B cell (primary cell): Measurements from ENCODE around the gene GYS2. TPM values are rescaled to one million over a fixed set of nuclear protein-coding genes. Genes with fewer than 3 reads are reported as not detected.
"Not testable (repeated sequence)": the region's sequence is repeated elsewhere in the genome, so short reads cannot be mapped to it uniquely, and the experiment has no call there.

Experiments
- ATAC-seq: fragments of 200-7000 bp; cut with Tn5 transposase; one replicate; pipeline ENCODE4 v1.10.0; 2021; ENCODE audit warnings: low read depth, mild to moderate bottlenecking, moderate number of reproducible peaks, moderate library complexity
- CTCF ChIA-PET: fragments of 350-600 bp; sonication (Branson Sonifier 250); formaldehyde crosslinking; loops from one replicate; lab custom pipeline; 2021; ENCODE audit warnings: antibody characterized with exemption, inconsistent platforms; lab: Charles Lee
- POLR2A ChIA-PET: fragments of 350-600 bp; sonication (Branson Sonifier 250); formaldehyde crosslinking; loops from one replicate; lab custom pipeline; 2021; ENCODE audit warnings: antibody characterized with exemption; lab: Charles Lee
- DNase-seq: peaks from one replicate; pipeline ENCODE4 v3.0.0; 2013
- H2AFZ ChIP-seq: 2 replicates; pipeline ENCODE4 v1.6.1; 2012; ENCODE audit warnings: mild to moderate bottlenecking, low read depth, low read length; ENCODE audit not compliant: insufficient read depth, poor library complexity, severe bottlenecking
- H3K27ac ChIP-seq, 2 donors: 1 replicate in 1 of 2; 2 replicates in 1 of 2; pipeline ENCODE4 v1.5.1; 2012 to 2013; ENCODE audit warnings: low read length in 2 of 2, mild to moderate bottlenecking in 2 of 2, moderate library complexity in 1 of 2
- H3K27me3 ChIP-seq, 4 experiments: fragments of 200-600 bp in 1 of 4; sonication (generic) in 1 of 4; replicated peaks in 1 of 4; 1 replicate in 2 of 4; 2 replicates in 2 of 4; pipeline versions ENCODE4 v1.6.1 to v1.7.0; 2013 to 2016; ENCODE audit warnings: low read length in 3 of 4, mild to moderate bottlenecking in 2 of 4, mixed read lengths in 1 of 4, moderate library complexity in 1 of 4; ENCODE audit not compliant: insufficient read depth in 4 of 4, control insufficient read depth in 3 of 4; ENCODE audit errors: control extremely low read depth in 1 of 4
- H3K36me3 ChIP-seq, 2 experiments: replicated peaks in 1 of 2; 1 replicate in 1 of 2; 2 replicates in 1 of 2; pipeline versions ENCODE4 v1.6.1 to v1.7.1; 2013; ENCODE audit warnings: low read length in 1 of 2; ENCODE audit not compliant: insufficient read depth in 2 of 2, control insufficient read depth in 1 of 2; ENCODE audit errors: control extremely low read depth in 1 of 2, extremely low read depth in 1 of 2
- H3K4me1 ChIP-seq, 2 donors: fragments of 200-600 bp in 1 of 2; sonication (generic) in 1 of 2; 1 replicate in 1 of 2; 2 replicates in 1 of 2; pipeline versions ENCODE4 v1.5.1 to v1.6.1; 2013 to 2017; ENCODE audit warnings: low read length in 2 of 2; ENCODE audit not compliant: control insufficient read depth in 2 of 2, insufficient read depth in 2 of 2
- H3K4me2 ChIP-seq: replicated peaks from 2 replicates; pipeline ENCODE3; 2012; ENCODE audit warnings: mild to moderate bottlenecking, low read depth, low read length; ENCODE audit not compliant: poor library complexity, severe bottlenecking
- H3K4me3 ChIP-seq, 5 experiments: fragments of 200-600 bp in 1 of 5; sonication (generic) in 1 of 5; 1 replicate in 3 of 5; 2 replicates in 2 of 5; pipeline versions ENCODE4 v1.5.1 to v1.7.0; 2011 to 2016; ENCODE audit warnings: low read length in 4 of 5, mild to moderate bottlenecking in 4 of 5, low read depth in 2 of 5, control low read depth in 1 of 5, moderate library complexity in 1 of 5; ENCODE audit not compliant: insufficient read depth in 1 of 5; ENCODE audit errors: control extremely low read depth in 1 of 5, extremely low read depth in 1 of 5
- H3K79me2 ChIP-seq: fragments of 200-600 bp; sonication (generic); one replicate; pipeline ENCODE4 v1.6.0; 2016; ENCODE audit warnings: low read length; ENCODE audit not compliant: control insufficient read depth, insufficient read depth
- H3K9ac ChIP-seq: fragments of 200-600 bp; sonication (generic); 2 replicates; pipeline ENCODE4 v1.6.1; 2017; ENCODE audit warnings: mild to moderate bottlenecking, low read length, moderate library complexity
- H3K9me3 ChIP-seq, 3 donors: one replicate each; pipeline versions ENCODE4 v1.6.1 to v1.7.1; 2013; ENCODE audit warnings: low read length in 2 of 3; ENCODE audit not compliant: control insufficient read depth in 2 of 3, insufficient read depth in 1 of 3; ENCODE audit errors: control extremely low read depth in 1 of 3
- H4K20me1 ChIP-seq: 2 replicates; pipeline ENCODE4 v1.6.0; 2012; ENCODE audit warnings: mild to moderate bottlenecking, low read length; ENCODE audit not compliant: insufficient read depth, control insufficient read depth, poor library complexity, severe bottlenecking
- H3K27ac Mint-ChIP-seq: one replicate; pipeline ENCODE4 v1.8.0; 2021; ENCODE audit warnings: mixed read lengths
- H3K27me3 Mint-ChIP-seq: one replicate; pipeline ENCODE4 v1.8.0; 2021; ENCODE audit warnings: mixed read lengths
- H3K4me1 Mint-ChIP-seq: one replicate; pipeline ENCODE4 v1.8.0; 2021; ENCODE audit warnings: mixed read lengths
- H3K4me3 Mint-ChIP-seq: one replicate; pipeline ENCODE4 v1.8.0; 2021; ENCODE audit warnings: mixed read lengths
- H3K9me3 Mint-ChIP-seq: one replicate; pipeline ENCODE4 v1.8.0; 2022; ENCODE audit warnings: mixed read lengths; ENCODE audit not compliant: insufficient read depth
- CTCF ChIP-seq: fragments of 200-600 bp; IDR thresholded peaks from one replicate; pipeline ENCODE4 v1.8.0; 2022; ENCODE audit warnings: antibody characterized with exemption, mild to moderate bottlenecking
- EZH2 ChIP-seq: IDR thresholded peaks from 2 replicates; pipeline ENCODE4 v1.6.1; 2012; ENCODE audit warnings: borderline replicate concordance, low read depth, mild to moderate bottlenecking, moderate library complexity, low read length; ENCODE audit not compliant: insufficient read depth, poor library complexity, severe bottlenecking
- WGBS: methylation state at CpG from one replicate; pipeline ENCODE4 v1.1.5; 2013; ENCODE audit warnings: missing lambda C conversion rate; ENCODE audit not compliant: insufficient coverage; 5-methylcytosine and 5-hydroxymethylcytosine counted together
- intact Hi-C: fragments of 100-400 bp; cut with micrococcal nuclease; formaldehyde crosslinking; loops from one replicate; pipeline ENCODE4 v1.10.0; 2022
- polyA plus RNA-seq: library from polyadenylated mRNA; depleted of rRNA; stranded (reverse); fragments of >200 nt; gene quantifications from 2 replicates; pipeline ENCODE4 v1.2.3, GENCODE V29; 2012
- total RNA-seq, 2 donors: library from RNA; stranded (reverse); fragments of 120-200 nt in 1 of 2; gene quantifications; 1 replicate in 1 of 2; 2 replicates in 1 of 2; pipeline versions ENCODE4 v1.2.3 to v1.2.4, GENCODE V29; 2013 to 2022

Gene GYS2
- total and polyA plus RNA-seq, 2 donors (not counting 1 experiment from before 2014, with no cell fraction given): not detected

- no peak for TF ChIP-seq CTCF
- TF ChIP-seq EZH2: no peak
- ChIA-PET CTCF (interaction anchor here (1.2 kb wide), 2 partner anchors 9 to 32 kb away, joined by 3 to 4 read pairs; partner anchors contain the start of gene LDHB), POLR2A (no interaction called here)
- H3K4me1 Mint-ChIP-seq: peaks cover 1% of the 10 kb centered on the region
- intact Hi-C loops: no loop called here
- no peak overlapping the region for H3K9ac ChIP-seq
- H3K4me3 ChIP-seq: no peak overlapping the region
- WGBS: no CpG with 5 or more reads among the region's 2 CpGs
- H3K27ac ChIP-seq: no peak overlapping the region
- H2AFZ ChIP-seq: no peak overlapping the region
- no peaks in the 10 kb centered on the region for H3K27me3 Mint-ChIP-seq
- H3K9me3 ChIP-seq: no peaks in the 10 kb centered on the region
- no peaks in the 10 kb centered on the region for H3K27me3 ChIP-seq
- no peak overlapping the region for H3K4me3 Mint-ChIP-seq
- ATAC-seq: no peak
- H3K4me1 ChIP-seq: no peaks in the 10 kb centered on the region
- H3K79me2 ChIP-seq: no peaks in the 10 kb centered on the region
- no peak for DNase-seq
- H3K27ac Mint-ChIP-seq: no peak overlapping the region
- H3K36me3 ChIP-seq: peaks cover 17 to 48% of the 10 kb centered on the region in 2 experiments
- H3K9me3 Mint-ChIP-seq: no peaks in the 10 kb centered on the region
- H4K20me1 ChIP-seq: no peaks in the 10 kb centered on the region
- H3K4me2 ChIP-seq: no peak overlapping the region
Observed at GRCh38 chr12:21648378-21648777, 43.7 kb upstream of the GYS2 start.

- Histone ChIP-seq H3K36me3 (peaks cover 14 to 49% of the 10 kb centered on the region in 2 experiments), H4K20me1 (no peaks in the 10 kb centered on the region), H3K9ac (no peak overlapping the region), H3K79me2 (no peaks in the 10 kb centered on the region), H3K4me2 (no peak overlapping the region), H3K4me3 (no peak overlapping the region), H3K4me1 (no peaks in the 10 kb centered on the region), H3K27ac (no peak overlapping the region), H3K27me3 (no peaks in the 10 kb centered on the region), H2AFZ (no peak overlapping the region), H3K9me3 (no peaks in the 10 kb centered on the region)
- Mint-ChIP-seq H3K27ac (no peak overlapping the region), H3K27me3 (no peaks in the 10 kb centered on the region), H3K4me3 (no peak overlapping the region), H3K9me3 (no peaks in the 10 kb centered on the region), H3K4me1 (no peaks in the 10 kb centered on the region)
- DNase-seq (no peak), ATAC-seq (no peak)
- intact Hi-C loops: no loop called here
- TF ChIP-seq CTCF (no peak), EZH2 (no peak)
- ChIA-PET POLR2A (no interaction called here), CTCF (interaction anchor here (1.2 kb wide), 1 partner anchor 10 kb away, joined by 3 read pairs; the partner anchor contains the start of gene LDHB)
Observed at GRCh38 chr12:21647179-21647578, 42.5 kb upstream of the GYS2 start.

GRCh38 chr12:21645041-21645500, 40.4 kb upstream of the GYS2 start:
- DNase-seq, H3K4me1 Mint-ChIP-seq, H3K79me2 ChIP-seq, H2AFZ ChIP-seq, H3K9me3 Mint-ChIP-seq, intact Hi-C loops, CTCF ChIA-PET, H3K27me3 ChIP-seq, H3K27me3 Mint-ChIP-seq, H3K4me2 ChIP-seq, ATAC-seq, H3K4me1 ChIP-seq, H3K4me3 Mint-ChIP-seq, POLR2A ChIA-PET, H3K9ac ChIP-seq, H3K4me3 ChIP-seq, H3K9me3 ChIP-seq, H4K20me1 ChIP-seq, H3K27ac ChIP-seq: not testable (repeated sequence)
- 91% methylated on average over 3 of the region's 7 CpGs for WGBS
- H3K36me3 ChIP-seq: peaks cover 16 to 51% of the 10 kb centered on the region in 2 experiments
- H3K27ac Mint-ChIP-seq: peak overlapping the region; percentile 15
